Upper lobe of left lung (tissue), 6 donors: Measurements from ENCODE around the gene RCSD1. TPM values are rescaled to one million over a fixed set of nuclear protein-coding genes. Genes with fewer than 3 reads are reported as not detected.
A peak's percentile ranks its signal among the peaks of the same experiment; 100 is the strongest.

Experiments used
- ATAC-seq, 2 donors: fragments of 200-7000 bp; cut with Tn5 transposase; one replicate each; pipeline ENCODE4 v1.9.1; 2022; ENCODE audit warnings: mild to moderate bottlenecking in 2 of 2, moderate library complexity in 2 of 2; ENCODE audit not compliant: low FRiP score in 2 of 2
- DNase-seq, 2 donors: peaks; one replicate each; pipeline ENCODE4 v3.0.0-alpha.2; 2019 to 2020
- H3K27ac ChIP-seq, 4 donors: fragments of 200-600 bp; sonication (generic); one replicate each; pipeline ENCODE4 v1.5.1; 2016 to 2019
- H3K27me3 ChIP-seq, 4 donors: fragments of 200-600 bp; sonication (generic); one replicate each; pipeline ENCODE4 v1.5.1; 2017 to 2019
- H3K36me3 ChIP-seq, 4 donors: fragments of 200-600 bp; sonication (generic); one replicate each; pipeline ENCODE4 v1.5.1; 2016 to 2019
- H3K4me1 ChIP-seq, 4 donors: fragments of 200-600 bp; sonication (generic); one replicate each; pipeline ENCODE4 v1.5.1; 2018 to 2019
- H3K4me3 ChIP-seq, 4 donors: fragments of 200-600 bp; sonication (generic); one replicate each; pipeline ENCODE4 v1.5.1; 2017 to 2019; ENCODE audit warnings: mild to moderate bottlenecking in 2 of 4, moderate library complexity in 1 of 4
- H3K9me3 ChIP-seq, 4 donors: fragments of 200-600 bp; sonication (generic); one replicate each; pipeline ENCODE4 v1.5.1; 2018 to 2019
- CTCF ChIP-seq, 6 experiments: fragments of 450-650 bp in 4 of 6; fragments of 200-600 bp in 2 of 6; sonication (generic) in 2 of 6; IDR thresholded peaks; one replicate each; pipeline ENCODE4 v1.5.1; 2016 to 2019; ENCODE audit warnings: antibody characterized with exemption in 6 of 6
- EP300 ChIP-seq, 4 donors: sonication (generic); formaldehyde crosslinking; IDR thresholded peaks; one replicate each; pipeline ENCODE4 v1.5.1; 2017; ENCODE audit warnings: antibody characterized with exemption in 4 of 4, control low read depth in 2 of 4
- POLR2A ChIP-seq, 4 donors: fragments of 450-650 bp; IDR thresholded peaks; one replicate each; pipeline ENCODE4 v1.5.1; 2016 to 2017; ENCODE audit warnings: antibody characterized with exemption in 4 of 4, mild to moderate bottlenecking in 2 of 4
- POLR2AphosphoS5 ChIP-seq, 2 donors: sonication (generic); formaldehyde crosslinking; IDR thresholded peaks; one replicate each; pipeline ENCODE4 v1.5.1; 2017; ENCODE audit warnings: antibody characterized with exemption in 2 of 2
- WGBS, 2 donors: methylation state at CpG; one replicate each; pipeline ENCODE4 v1.1.5; 2017 to 2018; 5-methylcytosine and 5-hydroxymethylcytosine counted together
- total RNA-seq, 6 donors: library from RNA; depleted of rRNA in 4 of 6; stranded (reverse); fragments of >200 nt in 4 of 6; gene quantifications; one replicate each; pipeline versions ENCODE4 v1.1.0 to v1.2.1, GENCODE V29; 2016 to 2021
- donor health status: DM: no; HTN: no; CAD: no; lungs with moderate emphysema.
- donor health status: DM: no; HTN: yes; CAD: no; lungs with severe emphysema.

RCSD1 gene
- total RNA-seq, 6 donors from 2014 or later = 10.7 to 27.2 (median 18.1) TPM

- Histone ChIP-seq H3K4me3 (no peak overlapping the region), H3K9me3 (no peaks in the 10 kb centered on the region), H3K36me3 (peaks cover 0 to 36% (median 23%) of the 10 kb centered on the region in 4 donors), H3K4me1 (peaks cover 5 to 11% (median 7%) of the 10 kb centered on the region in 4 donors), H3K27me3 (no peaks in the 10 kb centered on the region), H3K27ac (no peak overlapping the region)
- no peak for TF ChIP-seq EP300 (IDR thresholded peaks at IDR 0.05)
- no peak for TF ChIP-seq POLR2A (IDR thresholded peaks at IDR 0.05)
- TF ChIP-seq CTCF (IDR thresholded peaks at IDR 0.05) = no peak
- no peak for TF ChIP-seq POLR2AphosphoS5 (IDR thresholded peaks at IDR 0.05)
- WGBS, 2 donors = 82% methylated on average over 2 of the region's 2 CpGs
- DNase-seq = no peak
- no peak for ATAC-seq
Measured at GRCh38 chr1:167694691-167695090, 64.7 kb downstream of the RCSD1 start.

GRCh38 chr1:167695147-167695546 is 65.1 kb downstream of the RCSD1 start:
- DNase-seq (no peak), ATAC-seq (no peak)
- Histone ChIP-seq H3K4me3 (no peak overlapping the region), H3K27me3 (no peaks in the 10 kb centered on the region), H3K4me1 (peaks cover 5 to 11% (median 7%) of the 10 kb centered on the region in 4 donors), H3K9me3 (no peaks in the 10 kb centered on the region), H3K27ac (no peak overlapping the region), H3K36me3 (peaks cover 0 to 36% (median 25%) of the 10 kb centered on the region in 4 donors)
- WGBS, 2 donors = 86 to 93% methylated on average over 2 of the region's 2 CpGs
- TF ChIP-seq POLR2A (IDR thresholded peaks at IDR 0.05) (no peak), CTCF (IDR thresholded peaks at IDR 0.05) (no peak), EP300 (IDR thresholded peaks at IDR 0.05) (no peak)

GRCh38 chr1:167695756-167696561 is 65.9 kb downstream of the RCSD1 start:
- no peaks in the 10 kb centered on the region for H3K9me3 ChIP-seq
- TF ChIP-seq CTCF (IDR thresholded peaks at IDR 0.05) (no peak), EP300 (IDR thresholded peaks at IDR 0.05) (no peak), POLR2AphosphoS5 (IDR thresholded peaks at IDR 0.05) (no peak), POLR2A (IDR thresholded peaks at IDR 0.05) (no peak)
- H3K36me3 ChIP-seq = peaks cover 0 to 33% (median 21%) of the 10 kb centered on the region in 4 donors
- no peak overlapping the region for H3K27ac ChIP-seq
- no peak for DNase-seq
- WGBS, 2 donors = 84 to 93% methylated on average over 7 of the region's 7 CpGs
- no peak for ATAC-seq
- H3K4me3 ChIP-seq = no peak overlapping the region
- no peaks in the 10 kb centered on the region for H3K27me3 ChIP-seq
- peaks cover 5 to 11% (median 7%) of the 10 kb centered on the region in 4 donors for H3K4me1 ChIP-seq

- no peaks in the 10 kb centered on the region for H3K9me3 ChIP-seq
- no peak overlapping the region for H3K4me3 ChIP-seq
- DNase-seq = peak; percentile 32 to 44
- H3K36me3 ChIP-seq = peaks cover 0 to 33% (median 18%) of the 10 kb centered on the region in 4 donors
- no peak for TF ChIP-seq CTCF (IDR thresholded peaks at IDR 0.05)
- TF ChIP-seq EP300 (IDR thresholded peaks at IDR 0.05) = no peak
- no peak for TF ChIP-seq POLR2AphosphoS5 (IDR thresholded peaks at IDR 0.05)
- no peak for TF ChIP-seq POLR2A (IDR thresholded peaks at IDR 0.05)
- no peaks in the 10 kb centered on the region for H3K27me3 ChIP-seq
- H3K4me1 ChIP-seq = peaks cover 5 to 11% (median 7%) of the 10 kb centered on the region in 4 donors
- 35 to 61% methylated on average over 6 to 14 of the region's 14 CpGs for WGBS, 2 donors
- ATAC-seq = peak; percentile 29 to 72
- no peak overlapping the region for H3K27ac ChIP-seq
Measured at GRCh38 chr1:167697667-167698141, 67.7 kb downstream of the RCSD1 start.
